NK-92 (cell line): ENCODE data around the gene NFKBIB.

Experiments
- DNase-seq: peaks from one replicate; lab custom pipeline; 2025; ENCODE audit not compliant: unreplicated experiment; lab: John Stamatoyannopoulos, UW

The NFKBIB gene

DNA sequence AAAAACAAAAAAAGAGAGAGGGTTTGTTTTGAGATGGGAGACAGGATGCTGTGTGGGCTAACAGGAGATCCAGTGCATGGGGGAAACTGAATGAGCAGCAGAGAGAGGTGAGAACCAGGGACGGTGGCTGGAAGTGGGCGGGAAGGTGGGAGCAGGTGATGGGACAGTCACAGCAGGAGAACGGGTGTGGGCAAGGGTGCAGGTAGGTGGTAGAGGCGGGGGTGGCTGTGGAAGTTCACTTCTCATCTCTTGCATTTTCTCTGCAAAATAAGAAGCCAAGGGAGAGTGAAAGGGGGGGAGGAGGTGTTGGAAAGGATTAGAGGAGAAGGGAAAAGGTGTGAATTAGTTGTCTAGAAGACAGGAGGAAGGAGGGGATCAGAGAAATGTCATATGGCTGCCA is 53.9 kb downstream of the NFKBIB start:
- no peak for DNase-seq

DNA sequence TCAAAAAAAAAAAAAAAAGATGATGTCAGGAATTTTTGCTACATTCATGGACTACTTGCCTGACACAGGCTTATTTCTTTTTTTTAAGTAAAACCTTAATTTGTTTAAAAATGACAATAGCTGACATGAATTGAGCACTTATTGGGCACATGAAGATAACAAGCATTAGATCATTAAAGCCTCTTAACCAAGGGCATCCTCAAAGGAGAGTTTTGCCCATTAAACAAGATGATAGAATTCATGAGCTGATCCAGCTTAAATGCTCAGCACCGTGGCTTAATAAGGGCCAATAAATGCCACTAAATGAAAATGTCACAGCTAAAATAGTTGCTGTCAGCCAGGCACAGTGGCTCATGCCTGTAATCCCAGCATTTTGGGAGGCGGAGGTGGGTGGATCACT is 56.5 kb downstream of the NFKBIB start:
- DNase-seq = no peak

DNA sequence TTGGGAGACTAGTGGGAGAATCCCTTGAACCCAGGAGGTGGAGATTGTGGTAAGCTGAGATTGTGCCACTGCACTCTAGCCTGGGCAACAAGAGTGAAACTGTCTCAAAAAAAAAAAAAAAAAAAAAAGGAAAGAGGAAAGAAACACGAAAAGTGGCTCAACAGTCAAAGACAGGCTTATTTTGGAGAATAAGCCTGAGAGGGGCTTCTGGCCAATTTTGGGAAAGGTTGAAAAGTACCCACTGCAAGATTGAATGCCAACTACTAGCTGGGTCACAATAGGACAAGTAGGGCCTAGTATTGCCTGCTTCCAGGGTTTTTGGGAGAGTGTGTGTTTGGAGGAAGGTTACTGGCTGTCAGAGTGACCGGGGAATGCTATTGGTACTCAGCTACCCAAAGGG is 58.5 kb downstream of the NFKBIB start:
- no peak for DNase-seq
